KMS-11 (cell line): ENCODE measurements around the gene RUFY1.
A peak's percentile ranks its signal among the peaks of the same experiment; 100 is the strongest.
"Not testable (repeated sequence)": the region's sequence is repeated elsewhere in the genome, so short reads cannot be mapped to it uniquely, and the experiment has no call there.

Source experiments
- H2AFZ ChIP-seq: fragments of 200-600 bp; sonication (generic); 2 replicates; pipeline ENCODE4 v1.6.1; 2016; ENCODE audit warnings: antibody characterized with exemption, mixed run types, low read depth
- H3K27ac ChIP-seq: fragments of 200-600 bp; sonication (generic); 2 replicates; pipeline ENCODE4 v1.6.1; 2016; ENCODE audit warnings: mild to moderate bottlenecking, mixed run types
- H3K27me3 ChIP-seq: fragments of 200-600 bp; sonication (generic); 2 replicates; pipeline ENCODE4 v1.6.1; 2017; ENCODE audit warnings: mild to moderate bottlenecking, low read depth, mixed run types, moderate library complexity; ENCODE audit not compliant: insufficient read depth
- H3K36me3 ChIP-seq: fragments of 200-600 bp; sonication (generic); 2 replicates; pipeline ENCODE4 v1.6.1; 2017; ENCODE audit warnings: mild to moderate bottlenecking, mixed run types; ENCODE audit not compliant: insufficient read depth
- H3K4me1 ChIP-seq: fragments of 200-600 bp; sonication (generic); 2 replicates; pipeline ENCODE4 v1.6.1; 2016; ENCODE audit warnings: mild to moderate bottlenecking, low read depth, mixed run types; ENCODE audit not compliant: poor library complexity, severe bottlenecking
- H3K4me2 ChIP-seq: fragments of 200-600 bp; sonication (generic); 2 replicates; pipeline ENCODE4 v1.7.0; 2016; ENCODE audit warnings: mild to moderate bottlenecking, mixed run types
- H3K4me3 ChIP-seq: fragments of 200-600 bp; sonication (generic); IDR thresholded peaks from 2 replicates; pipeline ENCODE4 v1.6.1; 2017; ENCODE audit warnings: low read depth, low read length, mixed read lengths; ENCODE audit not compliant: insufficient read depth
- H3K79me2 ChIP-seq: fragments of 200-600 bp; sonication (generic); 2 replicates; pipeline ENCODE4 v1.6.1; 2016; ENCODE audit warnings: low read depth, mixed run types; ENCODE audit not compliant: insufficient read depth
- H3K9ac ChIP-seq: fragments of 200-600 bp; sonication (generic); 2 replicates; pipeline ENCODE4 v1.6.1; 2016; ENCODE audit warnings: mild to moderate bottlenecking, mixed run types
- H4K20me1 ChIP-seq: fragments of 200-600 bp; sonication (generic); 2 replicates; pipeline ENCODE4 v1.6.1; 2016; ENCODE audit warnings: mild to moderate bottlenecking, mixed run types; ENCODE audit not compliant: insufficient read depth
- CTCF ChIP-seq: fragments of 200-600 bp; sonication (generic); conservative IDR thresholded peaks from 2 replicates; pipeline ENCODE4 v1.6.1; 2017; ENCODE audit warnings: low read depth, mild to moderate bottlenecking, antibody characterized with exemption, low read length, moderate library complexity, mixed read lengths

RUFY1 gene

GRCh38 chr5:179623906-179624741 lies 73.8 kb downstream of the RUFY1 start:
- Histone ChIP-seq H3K4me3 (no peak overlapping the region), H3K79me2 (peaks cover 41% of the 10 kb centered on the region), H3K36me3 (peaks cover 10% of the 10 kb centered on the region; the same call in 1 of the 2 replicates), H3K27ac (peak overlapping the region; percentile 93), H4K20me1 (peaks cover 32% of the 10 kb centered on the region), H2AFZ (peak overlapping the region; percentile 75), H3K27me3 (no peaks in the 10 kb centered on the region), H3K4me2 (peak overlapping the region; percentile 57), H3K4me1 (peaks cover 28% of the 10 kb centered on the region), H3K9ac (peak overlapping the region; percentile 77)
- no peak for TF ChIP-seq CTCF

GRCh38 chr5:179624841-179625271 lies 74.5 kb downstream of the RUFY1 start:
- no peak for TF ChIP-seq CTCF
- Histone ChIP-seq H3K9ac (no peak overlapping the region), H3K4me3 (no peak overlapping the region), H3K27me3 (no peaks in the 10 kb centered on the region), H4K20me1 (peaks cover 26% of the 10 kb centered on the region), H2AFZ (no peak overlapping the region), H3K27ac (no peak overlapping the region), H3K4me2 (no peak overlapping the region), H3K79me2 (peaks cover 34% of the 10 kb centered on the region), H3K36me3 (peaks cover 10% of the 10 kb centered on the region; the same call in 1 of the 2 replicates), H3K4me1 (peaks cover 21% of the 10 kb centered on the region)

GRCh38 chr5:179633501-179634369 lies 83.4 kb downstream of the RUFY1 start:
- H3K9ac ChIP-seq, H3K4me2 ChIP-seq, H3K27ac ChIP-seq, H3K79me2 ChIP-seq, H3K27me3 ChIP-seq, H2AFZ ChIP-seq, H3K4me3 ChIP-seq, H4K20me1 ChIP-seq, H3K36me3 ChIP-seq, H3K4me1 ChIP-seq: not testable (repeated sequence)

GRCh38 chr5:179634370-179635172 lies 84.2 kb downstream of the RUFY1 start:
- H3K27ac ChIP-seq, H2AFZ ChIP-seq, H3K4me3 ChIP-seq, H4K20me1 ChIP-seq, H3K27me3 ChIP-seq, H3K9ac ChIP-seq, H3K4me1 ChIP-seq, H3K79me2 ChIP-seq, H3K4me2 ChIP-seq, H3K36me3 ChIP-seq: not testable (repeated sequence)

- not testable (repeated sequence) for H3K4me1 ChIP-seq, H3K9ac ChIP-seq, H3K4me3 ChIP-seq, H3K36me3 ChIP-seq, H3K27ac ChIP-seq, H2AFZ ChIP-seq, H4K20me1 ChIP-seq, H3K79me2 ChIP-seq, H3K27me3 ChIP-seq, H3K4me2 ChIP-seq
Observed at GRCh38 chr5:179639296-179639695, 88.9 kb downstream of the RUFY1 start.

GRCh38 chr5:179641745-179642144 lies 91.4 kb downstream of the RUFY1 start:
- H3K27ac ChIP-seq, H3K9ac ChIP-seq, H2AFZ ChIP-seq, H3K79me2 ChIP-seq, H3K4me2 ChIP-seq, H3K27me3 ChIP-seq, H3K4me1 ChIP-seq, H3K36me3 ChIP-seq, H3K4me3 ChIP-seq, H4K20me1 ChIP-seq: not testable (repeated sequence)

- H3K36me3 ChIP-seq, H3K4me2 ChIP-seq, H2AFZ ChIP-seq, H3K79me2 ChIP-seq, H4K20me1 ChIP-seq, H3K4me3 ChIP-seq, H3K4me1 ChIP-seq, H3K27me3 ChIP-seq, H3K9ac ChIP-seq, H3K27ac ChIP-seq: not testable (repeated sequence)
Observed at GRCh38 chr5:179642626-179643025, 92.3 kb downstream of the RUFY1 start.
